GM19467 (cell line): ENCODE measurements around the gene MYH9.

Experiments used
- ATAC-seq: cut with Tn5 transposase; IDR thresholded peaks from one replicate; pipeline ENCODE4 v1.9.1; 2021; ENCODE audit warnings: mild to moderate bottlenecking, moderate library complexity; ENCODE audit not compliant: unreplicated experiment

The MYH9 gene

DNA sequence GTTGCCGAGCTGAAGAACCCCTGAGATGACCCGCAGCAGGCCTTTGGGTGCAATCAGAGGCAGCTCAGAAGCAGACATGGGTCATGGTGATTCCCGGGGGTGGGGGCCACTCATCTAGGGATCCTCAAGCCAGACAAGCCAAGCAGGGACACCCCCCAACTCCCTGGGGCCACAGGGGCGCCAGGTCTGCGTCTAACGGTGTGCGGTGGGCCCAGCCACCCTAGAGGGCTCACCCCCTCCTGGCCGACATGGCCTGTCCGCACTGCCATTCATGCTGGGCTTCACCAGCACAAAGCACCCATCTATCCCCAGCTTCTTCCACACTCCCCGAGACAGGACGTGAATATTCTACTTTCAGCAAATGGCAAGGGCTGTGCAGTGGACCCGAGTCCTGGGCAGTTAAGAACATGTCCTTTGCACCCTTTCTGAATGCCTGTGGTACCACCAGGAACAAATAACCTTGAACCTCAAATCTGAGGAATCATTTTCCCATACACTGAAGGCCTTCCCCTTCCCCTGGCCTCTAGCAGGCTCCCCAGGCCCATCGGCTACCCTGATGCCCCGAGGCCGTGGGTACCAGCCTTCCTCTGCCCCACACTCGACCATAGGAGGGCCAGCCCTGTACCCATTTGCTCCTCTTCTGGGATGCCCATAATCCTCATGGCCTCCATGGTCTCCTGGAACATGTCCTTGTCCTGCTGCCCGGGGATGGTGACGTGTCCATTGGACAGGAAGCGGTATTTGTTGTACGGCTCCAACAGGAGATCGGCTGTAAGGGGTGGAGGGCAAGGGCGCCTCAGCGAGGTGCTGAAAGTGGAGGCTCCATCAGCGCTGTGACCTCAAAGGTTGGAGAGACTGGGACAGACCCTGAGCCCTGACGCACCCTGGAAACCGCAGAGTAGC, 67.9 kb downstream of the MYH9 start:
- no peak for ATAC-seq

DNA sequence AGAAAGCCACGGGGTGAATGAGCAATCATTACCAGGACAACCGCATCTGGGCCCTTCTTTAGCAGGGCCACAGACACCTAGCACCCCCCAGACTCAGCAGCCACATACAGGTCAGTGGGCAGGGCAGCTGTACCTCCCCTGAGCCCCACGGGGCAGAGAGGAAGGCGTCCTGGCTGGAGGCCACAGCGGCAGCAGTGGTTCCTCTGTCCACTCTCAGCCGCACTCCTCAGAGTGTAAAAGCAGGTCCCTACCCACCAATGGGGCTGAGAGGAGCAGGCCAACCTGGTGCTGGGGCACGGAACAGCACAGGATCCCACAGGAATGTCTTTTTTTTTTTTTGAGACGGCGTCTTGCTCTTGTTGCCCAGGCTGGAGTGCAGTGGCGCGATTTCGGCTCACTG, 69.3 kb downstream of the MYH9 start:
- ATAC-seq, result no peak

DNA sequence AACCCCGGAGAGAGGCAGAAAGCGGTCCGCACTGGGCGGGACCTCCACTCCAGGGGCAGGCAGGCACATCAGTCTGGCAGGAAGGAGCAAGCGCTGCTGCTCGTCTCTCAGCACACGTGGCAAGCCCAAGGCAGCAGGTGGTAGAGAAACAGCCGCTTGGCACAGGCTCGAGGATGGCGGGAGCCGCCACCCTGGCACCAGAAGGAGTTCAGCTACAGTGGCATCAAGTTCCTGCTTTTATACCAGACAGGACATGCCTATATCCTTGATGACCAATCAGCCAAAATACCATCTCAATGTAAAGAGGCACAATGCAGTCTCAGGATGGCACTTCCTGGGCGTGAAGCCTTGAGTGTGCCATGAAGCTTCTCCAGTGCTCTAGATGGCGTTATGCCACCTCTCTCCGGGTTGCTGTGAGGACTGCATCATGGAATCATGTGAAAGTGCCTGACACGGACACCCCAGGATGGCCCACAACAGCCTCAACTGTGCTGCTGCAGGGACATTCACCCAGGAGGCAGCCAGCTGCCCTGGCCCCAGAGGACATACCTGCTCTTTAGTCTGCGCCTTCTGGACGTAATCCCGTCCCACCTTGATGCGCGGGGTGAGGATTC, 70.0 kb downstream of the MYH9 start:
- ATAC-seq, result no peak

DNA sequence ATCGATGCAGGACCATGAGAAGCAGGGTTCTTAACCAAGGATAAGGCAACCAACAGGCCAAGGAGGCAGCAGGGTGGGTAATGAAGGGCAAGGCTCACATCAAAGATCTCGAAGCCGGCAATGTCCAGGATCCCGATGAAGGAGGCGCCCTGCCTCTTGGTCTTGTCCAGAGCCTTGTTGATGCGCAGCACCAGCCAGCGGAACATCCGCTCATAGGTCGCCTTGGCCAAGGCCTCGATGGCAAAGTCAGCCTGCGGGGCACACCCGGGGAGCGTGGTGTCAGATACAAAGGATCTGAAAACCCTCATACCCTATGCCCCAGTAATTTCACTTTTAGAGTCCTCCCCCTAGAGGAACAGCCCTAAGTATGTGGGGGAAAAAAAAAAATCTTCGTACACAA, 71.3 kb downstream of the MYH9 start:
- no peak for ATAC-seq

DNA sequence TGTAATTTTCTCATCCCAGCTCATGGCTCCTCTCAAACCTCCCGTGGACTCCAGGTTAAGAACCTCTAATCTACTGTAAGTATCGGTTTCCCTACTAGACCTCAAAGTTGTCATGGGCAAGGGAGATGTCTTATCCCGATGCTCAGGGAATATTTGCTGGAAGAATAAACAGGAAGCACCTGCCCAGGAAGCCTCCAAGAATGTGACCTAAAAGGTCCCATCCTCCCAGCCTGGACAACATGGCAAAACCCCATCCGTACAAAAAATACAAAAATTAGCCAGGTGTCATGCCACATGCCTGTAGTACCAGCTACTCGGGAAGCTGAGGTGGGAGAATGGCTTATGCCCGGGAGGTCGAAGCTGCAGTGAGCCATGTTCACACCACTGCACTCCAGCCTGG, 72.4 kb downstream of the MYH9 start:
- ATAC-seq, result no peak

DNA sequence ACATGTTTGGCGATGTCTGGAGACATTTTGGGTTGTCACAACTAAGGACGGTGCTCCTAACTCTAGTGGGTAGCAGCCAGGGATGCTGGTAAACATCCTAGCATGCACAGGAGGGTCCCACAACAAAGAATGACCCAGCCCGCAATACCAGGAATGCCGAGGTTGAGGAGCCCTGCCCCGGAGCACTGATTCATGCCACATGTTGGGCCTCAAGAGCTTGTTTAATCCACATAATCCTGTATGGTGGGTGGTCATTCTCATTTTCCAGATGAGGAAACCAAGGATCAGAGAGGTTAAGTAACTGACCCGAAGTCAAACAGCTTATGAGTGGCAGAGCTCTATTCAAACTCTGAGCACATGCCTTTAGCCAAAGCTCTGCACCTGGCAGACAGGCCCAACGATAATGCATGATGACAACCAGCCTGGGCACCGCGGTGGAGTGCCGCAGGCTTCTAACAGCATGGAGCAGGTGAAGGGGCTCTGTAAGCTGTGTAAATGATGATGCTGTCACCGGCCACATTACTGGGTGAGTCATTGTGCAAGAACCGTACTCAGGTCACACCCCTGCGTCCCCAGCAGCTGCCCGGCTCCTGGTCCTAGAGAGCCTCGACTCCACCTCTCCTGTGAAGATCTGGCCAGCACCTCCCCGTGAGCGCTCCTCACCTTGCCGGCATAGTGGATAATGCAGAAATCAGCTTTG, 76.2 kb downstream of the MYH9 start:
- ATAC-seq, result no peak

DNA sequence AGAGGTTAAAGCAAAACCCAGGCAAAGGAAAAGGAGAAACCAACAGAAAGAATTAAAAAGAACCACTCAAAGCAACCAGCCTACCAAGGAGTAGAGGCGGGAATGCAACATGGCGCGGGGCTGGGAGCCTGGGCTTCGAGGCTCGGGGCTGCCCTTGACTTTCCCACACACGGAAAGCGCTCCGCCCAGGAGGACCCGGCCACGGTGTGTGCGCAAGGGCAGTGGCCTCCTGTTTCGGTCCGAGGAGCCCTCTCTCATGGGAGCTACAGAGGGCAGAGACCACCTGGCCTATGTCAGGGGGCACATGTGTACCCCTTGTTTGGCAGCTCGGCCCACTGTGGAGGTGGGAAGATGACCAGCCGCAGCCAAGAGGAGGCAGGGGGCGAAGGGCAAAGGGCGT, 78.9 kb downstream of the MYH9 start:
- no peak for ATAC-seq

DNA sequence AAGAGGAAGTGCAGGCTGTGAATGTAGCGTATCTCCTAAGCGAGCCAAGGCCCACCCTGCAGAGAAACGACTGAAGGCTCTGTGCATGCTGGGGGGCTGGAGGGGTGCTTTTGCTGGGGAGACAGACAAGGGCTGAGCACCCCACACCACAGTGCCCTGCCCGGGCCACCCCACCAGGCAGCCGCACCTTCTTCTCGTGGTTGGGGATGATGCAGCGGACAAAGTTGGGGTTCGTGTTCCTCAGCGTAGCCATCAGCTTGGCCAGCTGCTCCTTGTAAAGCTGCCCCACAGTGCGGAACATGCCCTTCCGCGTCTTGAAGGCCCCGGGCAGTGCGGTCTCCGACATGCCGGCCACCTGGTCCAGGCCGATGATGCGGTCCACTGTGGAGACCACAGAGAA, 81.5 kb downstream of the MYH9 start:
- ATAC-seq, result no peak

DNA sequence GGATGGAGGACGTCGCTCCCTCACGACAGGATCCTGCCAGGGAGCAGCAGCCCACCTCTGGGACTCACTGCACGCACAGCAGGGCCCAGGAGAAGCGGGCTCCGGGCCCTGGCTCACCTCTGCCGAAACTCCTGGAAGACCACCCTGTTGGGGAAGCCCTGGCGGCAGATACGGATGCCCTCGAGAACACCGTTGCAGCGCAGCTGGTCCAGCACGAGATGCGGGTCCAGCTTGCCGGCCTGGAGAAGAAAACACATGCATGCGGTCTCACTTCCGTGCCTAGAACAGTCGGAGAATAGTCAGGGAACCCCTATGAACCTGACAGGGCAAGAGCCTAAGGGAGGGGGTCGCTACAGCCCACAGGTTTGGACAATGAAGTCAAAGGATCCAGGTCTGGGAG, 82.0 kb downstream of the MYH9 start:
- ATAC-seq, result no peak

DNA sequence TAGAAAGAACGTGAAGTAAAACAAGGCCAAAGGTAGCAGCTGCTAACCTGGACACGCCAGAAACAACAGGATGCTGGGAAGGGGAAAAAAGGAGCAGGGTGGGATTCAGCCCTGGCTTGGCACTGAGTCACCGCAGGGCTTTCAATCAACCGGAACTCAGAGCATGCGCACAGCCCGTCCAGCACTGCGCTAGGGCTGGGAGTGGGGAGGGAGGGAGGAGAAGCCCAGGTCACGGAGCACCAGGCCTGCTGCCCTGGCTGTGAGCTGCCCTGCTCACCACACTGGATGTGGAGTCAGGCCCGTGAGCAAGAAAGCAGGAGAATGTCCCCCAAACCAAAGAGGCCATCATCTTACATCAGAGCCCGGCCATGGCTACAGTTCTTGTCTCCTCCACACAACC, 83.3 kb downstream of the MYH9 start:
- no peak for ATAC-seq

DNA sequence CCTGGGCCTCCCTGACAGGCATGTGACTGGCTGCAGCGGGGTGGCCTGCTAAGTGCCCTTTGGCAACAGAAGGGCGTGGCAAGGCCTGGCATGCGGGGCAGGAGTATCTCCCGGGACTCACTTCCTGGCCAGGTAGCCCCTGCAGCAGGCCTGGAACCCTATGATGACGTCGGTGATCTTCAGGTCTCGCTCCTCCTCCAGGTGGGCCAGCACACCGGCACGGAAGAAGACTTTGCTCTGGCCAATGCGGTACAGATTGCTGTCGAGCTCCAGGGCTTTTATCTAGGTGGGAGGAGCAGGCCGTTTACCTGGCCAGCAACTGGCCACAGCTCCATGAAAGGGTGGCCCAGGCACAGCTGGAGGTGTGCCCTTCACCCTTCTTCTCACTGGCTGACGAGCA, 83.9 kb downstream of the MYH9 start:
- no peak for ATAC-seq

DNA sequence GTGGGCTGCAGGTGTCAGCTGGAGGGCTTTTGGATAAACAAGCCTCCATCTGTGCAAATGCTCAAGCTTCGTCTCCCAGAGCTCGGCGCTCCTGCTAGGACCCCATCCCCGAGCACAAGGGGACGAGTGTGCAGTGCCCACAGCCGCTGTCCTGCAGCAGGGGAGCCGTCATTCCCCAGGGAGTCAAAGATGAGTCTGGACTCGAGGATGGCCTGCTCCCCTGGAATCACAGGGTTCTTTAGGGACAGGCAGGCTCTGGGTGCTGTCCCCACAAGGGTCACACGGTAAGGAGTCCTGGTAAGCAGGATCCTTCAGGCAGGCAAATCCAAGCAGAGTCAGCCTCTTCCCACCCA, 84.7 kb downstream of the MYH9 start:
- ATAC-seq, result no peak

DNA sequence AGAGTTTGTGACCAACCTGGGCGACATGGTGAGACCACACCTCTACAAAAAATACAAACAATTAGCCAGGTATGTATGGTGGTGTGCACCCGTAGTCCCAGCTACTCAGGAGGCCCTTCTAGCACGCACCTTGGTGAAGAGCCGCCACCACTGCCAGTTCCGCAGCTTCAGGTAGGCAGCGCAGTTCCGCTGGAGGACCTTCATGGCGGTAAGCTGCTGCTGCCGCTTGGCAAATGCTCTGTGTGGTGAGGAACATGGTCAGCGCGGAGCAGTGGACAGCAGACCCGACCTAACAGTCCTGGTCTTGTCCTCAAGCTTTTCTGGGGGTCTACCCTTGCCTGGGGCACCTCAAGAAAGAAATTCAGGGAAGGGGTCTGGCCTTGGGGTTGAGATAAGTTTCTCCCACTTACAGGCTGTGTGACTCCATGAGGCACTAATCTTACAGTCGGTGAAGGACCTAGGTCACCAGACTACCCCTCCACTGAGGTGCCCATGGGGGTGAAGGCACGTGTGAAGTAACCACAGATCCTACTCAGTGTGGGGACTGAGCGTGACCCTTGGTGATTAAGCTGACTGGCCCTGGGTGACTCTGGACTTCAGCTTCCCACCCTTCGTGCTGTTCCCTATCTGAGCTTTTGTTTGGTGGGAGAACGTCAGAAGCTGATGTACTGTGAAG, 85.2 kb downstream of the MYH9 start:
- ATAC-seq, result no peak

DNA sequence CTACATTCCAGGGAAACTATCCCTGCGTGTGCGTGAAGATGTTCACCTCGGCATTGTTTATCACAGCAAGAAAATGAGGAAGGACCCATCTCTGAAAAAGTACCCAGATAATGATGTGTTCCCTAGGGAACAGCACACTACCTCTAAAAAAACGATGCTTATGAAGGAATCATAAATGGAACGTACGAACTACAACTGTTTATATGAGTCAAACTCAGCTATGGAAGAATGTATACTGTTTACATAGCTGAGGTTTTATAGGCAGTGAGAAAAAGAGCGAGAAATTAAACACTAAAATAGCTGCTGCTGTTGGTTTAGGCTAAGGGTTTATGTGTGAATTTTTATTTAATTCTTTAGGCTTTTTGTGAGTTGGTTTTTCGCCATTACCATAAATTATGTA, 85.9 kb downstream of the MYH9 start:
- no peak for ATAC-seq

DNA sequence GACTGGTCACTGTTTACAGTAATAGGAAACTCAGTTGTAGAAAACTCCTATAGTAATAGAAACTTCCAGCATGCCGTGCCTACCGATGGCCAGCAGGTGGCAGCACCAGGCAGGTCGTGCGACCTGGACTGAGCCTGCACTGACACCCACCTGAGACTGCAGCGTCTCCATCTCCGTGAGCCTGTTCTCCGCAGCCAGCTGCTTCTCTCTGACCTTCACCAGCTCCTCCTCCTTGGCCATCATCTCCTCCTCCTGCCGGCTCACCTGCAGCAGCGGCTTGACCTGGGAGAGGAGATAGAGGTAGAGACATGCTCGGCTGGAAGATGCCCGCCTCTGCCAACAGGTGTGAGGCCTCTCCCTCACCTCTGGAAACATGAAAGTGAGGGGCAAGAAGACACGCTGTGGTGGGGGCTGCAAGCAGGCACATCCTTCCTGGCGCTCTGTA, 86.4 kb downstream of the MYH9 start:
- no peak for ATAC-seq

DNA sequence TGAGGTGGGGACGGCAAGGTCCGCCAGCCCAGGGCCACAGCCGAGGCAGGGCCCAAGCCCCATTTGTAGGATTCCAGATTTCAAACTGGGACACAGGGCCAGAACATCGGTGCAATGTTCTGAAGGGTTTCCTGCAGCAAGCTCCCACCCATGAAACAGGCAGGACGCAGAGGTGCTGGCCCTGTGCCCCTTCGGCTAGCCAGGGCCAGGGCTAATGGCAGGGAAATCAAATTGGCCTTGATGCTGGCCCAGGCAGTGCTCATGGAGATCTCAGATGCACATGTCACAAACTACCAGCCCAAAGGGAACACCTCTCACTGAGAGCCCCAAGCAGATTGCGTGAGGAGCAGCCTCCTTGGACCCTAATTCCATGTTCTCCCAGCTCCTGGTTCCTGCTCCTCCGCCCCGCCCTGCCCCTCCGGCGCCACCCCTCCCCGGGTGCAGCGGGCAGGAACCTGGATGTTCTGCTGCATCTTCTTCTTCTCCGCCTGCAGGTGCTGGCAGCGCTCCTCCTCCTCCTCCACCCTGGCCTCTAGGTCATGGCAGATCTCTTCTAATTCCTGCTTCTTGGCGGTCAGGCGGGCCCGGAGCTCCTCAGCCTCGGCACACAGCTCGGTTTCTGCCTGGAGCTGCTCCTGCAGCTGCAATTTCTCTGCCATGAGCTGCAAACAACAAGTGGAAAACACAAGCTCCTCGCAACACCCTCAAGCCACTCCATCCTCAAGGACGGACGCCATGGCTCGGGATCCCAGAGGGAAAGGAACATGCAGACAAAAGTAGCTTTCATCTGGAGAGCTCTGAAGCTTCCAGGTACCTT, 87.2 kb downstream of the MYH9 start:
- ATAC-seq, result no peak

DNA sequence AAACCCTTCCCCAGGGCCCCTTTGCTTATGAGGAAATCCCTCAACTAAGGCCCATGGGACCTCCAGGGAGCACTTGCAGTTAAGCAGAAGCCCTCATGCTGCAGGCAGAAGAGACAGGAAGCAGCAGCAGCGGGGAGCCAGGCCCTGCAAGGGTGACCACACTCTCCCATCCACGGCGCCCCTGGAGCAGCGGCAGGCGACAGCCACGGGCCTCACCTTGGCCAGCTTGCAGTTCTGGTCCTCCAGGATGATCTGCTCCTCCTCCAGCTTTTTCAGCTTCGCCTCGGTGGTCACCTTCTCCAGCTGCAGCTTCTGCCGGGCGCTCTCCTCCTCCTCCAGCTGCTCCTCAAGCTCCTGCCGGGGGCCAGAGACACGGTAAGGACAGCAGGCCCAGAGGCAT, 87.9 kb downstream of the MYH9 start:
- ATAC-seq, result no peak

DNA sequence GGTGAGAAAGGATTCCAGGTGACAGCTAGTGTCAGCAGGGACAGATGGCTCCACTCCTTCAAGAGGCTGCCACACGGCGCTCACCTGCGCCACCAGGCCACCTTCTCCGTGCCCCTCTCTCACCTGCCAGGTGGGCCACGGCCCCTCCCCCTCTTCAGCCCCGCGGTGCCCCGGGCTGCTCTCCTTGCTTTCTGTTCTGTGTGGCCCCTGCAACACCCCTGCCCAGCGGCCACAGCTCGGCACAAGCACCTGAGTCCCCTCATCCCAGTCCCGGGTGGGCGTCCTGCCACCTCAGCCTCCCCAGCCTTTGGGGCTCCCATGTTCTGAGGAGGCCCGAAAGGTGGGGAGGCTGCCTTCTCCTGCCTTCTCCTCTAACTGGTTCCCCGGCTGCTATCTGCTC, 88.5 kb downstream of the MYH9 start:
- no peak for ATAC-seq

DNA sequence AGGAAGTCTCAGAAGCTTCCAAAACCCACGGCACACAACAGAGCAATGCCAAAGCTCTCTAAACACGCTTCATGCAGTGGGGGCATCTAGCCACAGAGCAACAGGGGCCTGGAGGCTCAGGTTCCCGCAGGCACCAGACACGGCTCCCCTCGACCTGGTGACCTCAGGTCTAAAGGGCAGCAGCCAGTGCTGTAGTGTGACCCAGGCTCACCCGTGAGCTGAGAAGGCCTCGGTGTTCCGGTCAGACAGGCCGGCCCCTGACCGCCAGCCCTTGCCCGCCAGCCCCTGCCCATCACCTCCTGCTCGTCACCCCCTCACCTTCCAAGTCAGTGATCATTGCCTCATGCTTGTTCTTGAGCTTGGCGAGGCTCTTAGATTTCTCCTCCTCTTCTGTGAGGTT, 89.2 kb downstream of the MYH9 start:
- ATAC-seq, result no peak

DNA sequence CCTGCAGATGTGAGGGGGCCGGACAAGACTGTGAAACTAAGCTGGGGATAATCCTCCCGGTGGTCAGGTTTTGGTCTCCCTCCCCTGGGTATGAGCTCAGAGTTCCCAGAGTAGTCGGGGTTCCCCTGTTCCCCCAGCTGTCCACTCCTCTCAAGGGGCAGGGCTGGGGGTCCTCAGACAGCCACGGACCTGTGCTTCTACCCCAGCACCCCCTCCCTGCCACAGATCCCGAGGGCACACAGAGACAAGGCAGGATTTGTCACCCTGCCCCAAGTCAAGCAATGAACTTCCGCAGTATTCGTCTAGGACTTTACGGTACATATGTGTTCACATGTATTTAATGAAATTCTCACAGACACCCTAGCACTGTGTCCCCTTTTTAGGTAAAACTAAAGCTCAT, 89.6 kb downstream of the MYH9 start:
- ATAC-seq, result no peak

DNA sequence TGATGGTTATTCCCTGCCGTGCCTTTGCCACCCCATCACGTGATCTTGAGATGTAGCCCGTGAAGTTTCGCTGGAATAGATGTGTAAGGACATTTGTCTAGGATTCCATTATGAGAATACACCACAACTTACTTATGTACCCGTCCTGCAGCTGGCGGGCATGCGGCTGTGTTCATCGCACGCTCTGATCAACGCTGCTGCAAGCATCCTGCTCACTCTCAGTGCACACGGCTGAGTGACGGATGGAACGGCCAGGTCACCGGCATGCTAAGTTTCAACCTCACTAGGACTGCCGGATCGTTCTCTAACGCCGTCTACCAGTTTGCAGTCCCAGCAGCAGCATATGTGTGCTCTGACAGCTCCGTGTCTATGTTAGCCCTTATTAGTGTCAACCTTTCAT, 90.2 kb downstream of the MYH9 start:
- ATAC-seq, result no peak
